ENCODE measurements around the gene CASP14. TPM values are rescaled to one million over a fixed set of nuclear protein-coding genes. Genes with fewer than 3 reads are reported as not detected.
"Not testable (repeated sequence)": the region's sequence is repeated elsewhere in the genome, so short reads cannot be mapped to it uniquely, and the experiment has no call there.

The CASP14 gene
- total RNA-seq (not detected), polyA plus RNA-seq (not detected)
- long read RNA-seq, donor 1, result 0 reads
- long read RNA-seq, donor 2, result 0 reads
- long read RNA-seq, donor 3, result 0 reads
- long read RNA-seq, donor 4, result 0 reads

- H3K27ac ChIP-seq (ENCODE audit: low read length), result no peak within 1 kb of the TSS
- intact Hi-C loops (cut with DNase I), result no loop called here
- ATAC-seq, result no peak
- WGBS, result 89% methylated on average over 11 of the region's 11 CpGs
- H3K27me3 ChIP-seq (ENCODE audit: control insufficient read depth, insufficient read depth), result peaks cover 5% of the 10 kb centered on the region
- no peak within 1 kb of the TSS for H3K4me3 ChIP-seq (ENCODE audit: low read length)
- DNase-seq, result no peak
- no peaks in the 10 kb centered on the region for H3K9me3 ChIP-seq (ENCODE audit: control insufficient read depth, low read length)
- H3K4me1 ChIP-seq (ENCODE audit: control insufficient read depth, insufficient read depth, low read length), result no peaks in the 10 kb centered on the region
Observed at GRCh38 chr19:15048885-15049541, at the start of gene CASP14. Gene CASP14 (plus strand): TSS chr19:15049480. CDS start chr19:15052252, 2,772 bp downstream.

DNA sequence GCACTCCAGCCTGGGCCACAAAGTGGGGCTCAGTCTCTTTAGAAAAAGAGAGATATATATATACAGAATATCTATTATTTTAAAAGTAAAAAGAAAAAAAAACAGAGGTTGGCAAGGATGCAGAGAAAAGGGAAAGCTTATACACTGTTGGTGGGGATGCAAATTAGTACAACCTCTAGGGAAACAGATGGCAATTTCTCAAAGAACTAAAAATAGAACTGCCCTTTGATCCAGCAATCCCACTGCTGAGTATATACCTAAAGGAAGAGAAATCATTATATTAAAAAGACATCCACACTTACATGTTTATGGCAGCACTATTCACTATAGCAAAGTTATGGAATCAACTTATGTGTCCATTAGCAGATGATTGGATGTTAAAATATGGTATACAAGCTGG lies 41.0 kb upstream of the CASP14 start:
- H3K27me3 ChIP-seq (ENCODE audit: control insufficient read depth, insufficient read depth), result no peaks in the 10 kb centered on the region
- H3K9me3 ChIP-seq (ENCODE audit: control insufficient read depth, low read length), result no peaks in the 10 kb centered on the region
- ATAC-seq, result no peak
- no peak overlapping the region for H3K4me3 ChIP-seq (ENCODE audit: low read length)
- no peak overlapping the region for H3K27ac ChIP-seq (ENCODE audit: low read length)
- DNase-seq, result no peak
- intact Hi-C loops (cut with DNase I), result no loop called here
- no peaks in the 10 kb centered on the region for H3K4me1 ChIP-seq (ENCODE audit: control insufficient read depth, insufficient read depth, low read length)

DNA sequence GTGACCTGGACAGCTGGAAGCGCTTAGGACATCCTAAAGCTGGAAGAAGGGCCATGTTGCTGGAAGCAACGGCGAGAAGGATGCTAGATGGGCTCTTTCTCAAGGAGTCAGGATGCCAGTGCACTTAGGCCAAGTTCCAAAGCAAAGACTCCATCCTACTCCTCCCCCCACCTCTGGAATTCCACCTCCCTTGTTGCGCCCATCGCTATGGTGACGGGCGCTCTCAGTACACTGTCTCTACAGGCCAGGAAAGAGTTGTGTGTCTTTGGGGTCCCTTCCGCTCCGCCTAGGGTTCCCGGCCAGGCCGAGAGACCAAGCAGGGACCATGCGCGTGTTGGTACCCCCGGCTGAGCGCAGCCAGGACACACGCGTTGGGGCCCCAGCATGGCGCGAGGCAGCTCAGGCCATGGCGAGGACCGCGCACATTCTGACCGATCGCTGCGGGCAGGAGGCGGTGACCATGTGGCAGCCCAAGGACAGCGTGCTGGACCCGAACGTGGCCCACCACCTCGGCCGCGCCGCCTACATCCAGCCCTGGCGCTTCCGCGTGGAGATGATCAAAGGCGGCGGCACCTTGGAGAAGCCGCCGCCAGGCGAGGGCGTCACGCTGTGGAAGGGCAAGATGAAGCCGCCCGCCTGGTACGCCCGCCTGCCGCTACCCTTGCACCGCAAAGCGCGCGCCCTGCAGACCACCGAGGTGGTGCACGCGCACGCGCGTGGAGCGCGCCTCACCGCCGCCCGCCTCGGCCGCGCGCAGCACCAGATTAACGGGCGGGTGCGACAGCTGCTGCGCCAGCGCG lies 38.6 kb upstream of the CASP14 start:
- ATAC-seq (peak in 1 of 2 donors; percentile 33), DNase-seq (no peak)
- WGBS, result 3% methylated on average over 73 of the region's 73 CpGs
- Histone ChIP-seq H3K27ac (ENCODE audit: low read length) (no peak overlapping the region), H3K27me3 (ENCODE audit: control insufficient read depth, insufficient read depth) (no peaks in the 10 kb centered on the region), H3K9me3 (ENCODE audit: control insufficient read depth, low read length) (no peaks in the 10 kb centered on the region), H3K4me1 (ENCODE audit: control insufficient read depth, insufficient read depth, low read length) (no peaks in the 10 kb centered on the region), H3K4me3 (ENCODE audit: low read length) (no peak overlapping the region)
- intact Hi-C loops (cut with DNase I), result no loop called here

GRCh38 chr19:15014579-15014978 lies 34.7 kb upstream of the CASP14 start:
- ATAC-seq (no peak), DNase-seq (no peak)
- WGBS, result 8% methylated on average over 11 of the region's 11 CpGs
- no peaks in the 10 kb centered on the region for H3K9me3 ChIP-seq (ENCODE audit: control insufficient read depth, low read length)
- no peak overlapping the region for H3K4me3 ChIP-seq (ENCODE audit: low read length)
- H3K4me1 ChIP-seq (ENCODE audit: control insufficient read depth, insufficient read depth, low read length), result no peaks in the 10 kb centered on the region
- no peak overlapping the region for H3K27ac ChIP-seq (ENCODE audit: low read length)
- no peaks in the 10 kb centered on the region for H3K27me3 ChIP-seq (ENCODE audit: control insufficient read depth, insufficient read depth)
- intact Hi-C loops (cut with DNase I), result no loop called here

GRCh38 chr19:15015946-15016542 lies 33.2 kb upstream of the CASP14 start:
- no peak for ATAC-seq
- no peaks in the 10 kb centered on the region for H3K27me3 ChIP-seq (ENCODE audit: control insufficient read depth, insufficient read depth)
- H3K4me1 ChIP-seq (ENCODE audit: control insufficient read depth, insufficient read depth, low read length), result no peaks in the 10 kb centered on the region
- H3K27ac ChIP-seq (ENCODE audit: low read length), result no peak overlapping the region
- H3K4me3 ChIP-seq (ENCODE audit: low read length), result no peak overlapping the region
- H3K9me3 ChIP-seq (ENCODE audit: control insufficient read depth, low read length), result no peaks in the 10 kb centered on the region
- WGBS, result 39% methylated on average over 18 of the region's 18 CpGs
- no peak for DNase-seq
- intact Hi-C loops (cut with DNase I), result no loop called here

- H3K4me3 ChIP-seq (ENCODE audit: low read length); H3K9me3 ChIP-seq (ENCODE audit: control insufficient read depth, low read length); ATAC-seq; DNase-seq; H3K27me3 ChIP-seq (ENCODE audit: control insufficient read depth, insufficient read depth); H3K4me1 ChIP-seq (ENCODE audit: control insufficient read depth, insufficient read depth, low read length); intact Hi-C loops (cut with DNase I); H3K27ac ChIP-seq (ENCODE audit: low read length): not testable (repeated sequence)
- WGBS, result 53% methylated on average over 3 of the region's 3 CpGs
Observed at GRCh38 chr19:15018836-15019235, 30.4 kb upstream of the CASP14 start.

GRCh38 chr19:15021286-15022007 lies 27.8 kb upstream of the CASP14 start:
- 70% methylated on average over 45 of the region's 45 CpGs for WGBS
- H3K27ac ChIP-seq (ENCODE audit: low read length), result no peak overlapping the region
- intact Hi-C loops (cut with DNase I), result no loop called here
- H3K27me3 ChIP-seq (ENCODE audit: control insufficient read depth, insufficient read depth), result no peaks in the 10 kb centered on the region
- H3K4me3 ChIP-seq (ENCODE audit: low read length), result no peak overlapping the region
- ATAC-seq (no peak), DNase-seq (no peak)
- H3K9me3 ChIP-seq (ENCODE audit: control insufficient read depth, low read length), result no peaks in the 10 kb centered on the region
- H3K4me1 ChIP-seq (ENCODE audit: control insufficient read depth, insufficient read depth, low read length), result no peaks in the 10 kb centered on the region

- no peak overlapping the region for H3K4me3 ChIP-seq (ENCODE audit: low read length)
- DNase-seq, result no peak
- no peak for ATAC-seq
- intact Hi-C loops (cut with DNase I), result no loop called here
- H3K4me1 ChIP-seq (ENCODE audit: control insufficient read depth, insufficient read depth, low read length), result no peaks in the 10 kb centered on the region
- no peak overlapping the region for H3K27ac ChIP-seq (ENCODE audit: low read length)
- WGBS, result 18% methylated on average over 31 of the region's 31 CpGs
- no peaks in the 10 kb centered on the region for H3K9me3 ChIP-seq (ENCODE audit: control insufficient read depth, low read length)
- no peaks in the 10 kb centered on the region for H3K27me3 ChIP-seq (ENCODE audit: control insufficient read depth, insufficient read depth)
Observed at GRCh38 chr19:15022752-15023151, 26.5 kb upstream of the CASP14 start.

GRCh38 chr19:15025217-15025616 lies 24.1 kb upstream of the CASP14 start:
- DNase-seq, result no peak
- H3K9me3 ChIP-seq (ENCODE audit: control insufficient read depth, low read length), result no peaks in the 10 kb centered on the region
- H3K4me1 ChIP-seq (ENCODE audit: control insufficient read depth, insufficient read depth, low read length), result no peaks in the 10 kb centered on the region
- no peaks in the 10 kb centered on the region for H3K27me3 ChIP-seq (ENCODE audit: control insufficient read depth, insufficient read depth)
- ATAC-seq, result no peak
- no peak overlapping the region for H3K4me3 ChIP-seq (ENCODE audit: low read length)
- intact Hi-C loops (cut with DNase I), result no loop called here
- no peak overlapping the region for H3K27ac ChIP-seq (ENCODE audit: low read length)
- 35% methylated on average over 2 of the region's 2 CpGs for WGBS

- H3K9me3 ChIP-seq (ENCODE audit: control insufficient read depth, low read length), result no peaks in the 10 kb centered on the region
- no peak for ATAC-seq
- no peaks in the 10 kb centered on the region for H3K4me1 ChIP-seq (ENCODE audit: control insufficient read depth, insufficient read depth, low read length)
- H3K4me3 ChIP-seq (ENCODE audit: low read length), result no peak overlapping the region
- WGBS, result 67% methylated on average over 5 of the region's 5 CpGs
- intact Hi-C loops (cut with DNase I), result no loop called here
- no peak for DNase-seq
- H3K27me3 ChIP-seq (ENCODE audit: control insufficient read depth, insufficient read depth), result no peaks in the 10 kb centered on the region
- H3K27ac ChIP-seq (ENCODE audit: low read length), result no peak overlapping the region
Observed at GRCh38 chr19:15028490-15028889, 20.8 kb upstream of the CASP14 start.

DNA sequence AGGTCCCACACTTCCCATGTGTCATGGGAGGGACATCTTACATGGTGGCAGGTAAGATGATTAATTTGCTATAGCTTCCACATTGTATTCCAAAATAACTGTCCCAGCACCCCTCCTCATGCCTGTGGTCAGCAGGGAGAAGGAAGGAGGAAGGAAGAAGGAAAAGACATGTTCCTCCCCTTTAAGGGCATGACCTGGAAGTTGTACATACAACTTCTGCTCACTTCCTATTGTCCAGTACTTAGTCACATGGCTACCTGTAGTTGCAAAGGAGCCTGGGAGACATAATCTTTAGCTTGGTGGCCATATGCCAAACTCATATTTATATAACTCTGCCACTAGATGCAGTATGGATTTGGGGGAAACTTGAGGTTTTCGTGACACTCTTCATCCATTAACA lies 17.6 kb upstream of the CASP14 start:
- ATAC-seq (no peak), DNase-seq (no peak)
- Histone ChIP-seq H3K27ac (ENCODE audit: low read length) (no peak overlapping the region), H3K27me3 (ENCODE audit: control insufficient read depth, insufficient read depth) (no peaks in the 10 kb centered on the region), H3K4me3 (ENCODE audit: low read length) (no peak overlapping the region), H3K4me1 (ENCODE audit: control insufficient read depth, insufficient read depth, low read length) (no peaks in the 10 kb centered on the region), H3K9me3 (ENCODE audit: control insufficient read depth, low read length) (no peaks in the 10 kb centered on the region)
- intact Hi-C loops (cut with DNase I), result no loop called here
- WGBS, result 59% methylated on average over 1 of the region's 1 CpG

Data from right cardiac atrium (tissue), 5 donors.